GM18505 (cell line): ENCODE data around the gene QRICH2.
"Not testable (repeated sequence)": the region's sequence is repeated elsewhere in the genome, so short reads cannot be mapped to it uniquely, and the experiment has no call there.

Experiments used
- ATAC-seq: cut with Tn5 transposase; IDR thresholded peaks from one replicate; pipeline ENCODE4 v1.9.1; 2021; ENCODE audit not compliant: unreplicated experiment
- POLR2A ChIP-seq: IDR thresholded peaks from 4 replicates; pipeline ENCODE4 v1.6.1; 2011; ENCODE audit warnings: borderline replicate concordance; ENCODE audit not compliant: insufficient read depth, insufficient read length; ENCODE audit errors: extremely low read depth

Gene QRICH2

GRCh38 chr17:76307299-76307965, 644 bp downstream of the QRICH2 start:
- ATAC-seq, result no peak
- TF ChIP-seq POLR2A, result no peak

DNA sequence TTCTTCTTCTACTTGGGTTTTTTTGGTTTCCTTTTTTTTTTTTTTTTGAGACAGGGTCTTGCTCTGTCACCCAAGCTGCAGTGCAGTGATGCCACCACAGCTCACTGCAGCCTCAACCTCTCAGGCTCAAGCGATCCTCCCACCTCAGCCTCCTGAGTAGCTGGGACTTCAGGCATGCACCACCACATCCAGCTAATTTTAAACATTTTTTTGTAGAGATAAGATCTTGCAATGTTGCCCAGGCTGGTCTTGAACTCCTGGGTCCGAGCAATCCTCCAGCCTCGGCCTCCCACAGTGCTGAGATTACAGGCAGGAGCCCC, 3.0 kb downstream of the QRICH2 start:
- ATAC-seq, result not testable (repeated sequence)

DNA sequence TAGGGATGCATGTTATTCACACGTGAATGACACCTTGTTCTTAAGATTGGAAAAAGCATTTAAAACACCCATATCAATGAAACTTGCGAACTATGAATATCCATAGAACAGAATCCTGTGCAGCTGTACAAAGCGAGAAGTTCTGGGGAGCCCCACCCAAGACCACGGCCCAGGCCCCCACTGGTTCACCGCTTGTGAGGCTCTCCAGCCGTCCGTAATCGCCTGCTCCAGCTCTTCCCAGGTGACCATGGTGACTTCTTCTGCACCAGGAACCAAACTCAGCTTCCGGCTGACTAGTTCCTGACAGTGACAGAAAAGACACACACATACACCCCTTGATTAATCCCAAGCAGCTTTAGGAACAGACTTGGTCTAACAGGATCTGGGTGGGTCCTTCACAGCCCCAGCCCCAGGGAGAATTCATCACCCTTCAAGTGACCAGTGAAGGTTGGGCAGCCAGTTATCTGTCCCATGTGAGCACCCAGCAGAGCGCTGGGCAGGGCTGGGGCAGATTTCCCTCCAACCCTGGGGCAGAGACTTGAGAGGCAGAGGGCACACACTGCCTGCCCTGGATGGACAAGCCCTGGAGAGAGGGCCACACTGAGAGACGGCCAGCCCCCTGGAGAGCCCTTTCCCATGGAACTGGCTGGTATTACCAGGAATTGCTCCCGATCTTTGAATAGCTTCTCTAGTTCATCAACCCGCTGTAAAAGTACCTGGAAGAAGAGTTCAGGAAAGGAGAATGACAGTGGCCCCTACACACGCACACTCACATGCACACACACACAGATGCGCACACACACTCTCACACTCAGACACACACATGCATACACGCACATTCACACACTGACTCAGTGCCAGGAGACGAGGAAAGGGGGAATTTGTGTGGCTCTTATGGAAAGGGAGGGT, 3.6 kb downstream of the QRICH2 start:
- ATAC-seq, result no peak
- no peak for TF ChIP-seq POLR2A

DNA sequence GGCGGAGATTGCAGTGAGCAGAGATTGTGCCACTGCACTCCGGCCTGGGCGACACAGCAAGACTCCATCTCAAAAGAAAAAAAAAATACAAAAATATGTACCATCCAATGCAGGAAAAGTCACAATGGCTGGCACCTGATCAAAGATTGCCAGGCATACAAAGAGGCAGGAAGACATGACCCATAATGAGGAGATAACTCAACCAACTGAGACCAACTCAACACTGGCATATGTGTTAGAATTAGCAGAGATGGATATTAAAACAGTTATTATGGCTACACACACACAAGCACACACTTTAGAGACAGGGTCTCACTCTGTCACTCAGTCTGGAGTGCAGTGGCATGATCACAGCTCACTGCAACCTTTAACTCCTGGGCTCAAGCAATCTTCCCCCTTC, 10.6 kb downstream of the QRICH2 start:
- no peak for ATAC-seq
- no peak for TF ChIP-seq POLR2A

DNA sequence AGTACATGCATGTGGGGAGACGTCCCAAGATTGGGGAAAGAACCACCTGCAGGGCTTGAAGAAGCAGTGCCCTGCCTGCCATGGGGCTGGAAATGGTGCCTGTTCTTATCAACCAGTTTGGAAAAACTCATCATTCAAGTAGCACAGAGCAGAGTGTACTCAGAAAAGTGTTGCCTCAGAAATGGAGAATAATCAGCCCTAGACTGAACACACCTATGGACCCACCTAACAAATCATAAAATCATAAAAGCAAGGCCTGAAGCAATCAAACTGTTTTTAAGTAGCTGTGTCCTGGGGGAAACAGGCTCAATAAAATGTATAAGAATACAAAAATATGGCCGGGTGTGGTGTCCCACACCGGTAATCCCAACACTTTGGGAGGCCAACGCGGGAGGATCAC, 11.2 kb downstream of the QRICH2 start:
- no peak for ATAC-seq
- no peak for TF ChIP-seq POLR2A

DNA sequence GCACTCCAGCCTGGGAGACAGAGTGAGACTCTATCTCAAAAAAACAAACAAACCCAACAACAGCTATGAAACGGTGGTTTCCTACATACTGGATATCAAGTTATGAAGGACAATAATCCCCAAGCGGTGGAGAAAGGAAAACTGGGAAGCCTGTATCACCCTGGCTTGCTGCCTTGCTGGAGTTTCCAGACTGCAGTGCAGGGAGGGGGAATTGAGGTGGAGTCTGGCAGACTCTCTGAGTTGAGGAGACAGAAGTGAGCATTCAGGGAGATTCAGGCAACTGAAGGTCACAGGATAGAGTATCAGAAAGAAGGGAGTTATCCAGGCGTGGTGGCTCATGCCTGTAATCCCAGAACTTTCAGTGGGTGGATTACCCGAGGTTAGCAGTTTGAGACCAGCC, 11.9 kb downstream of the QRICH2 start:
- TF ChIP-seq POLR2A, result no peak
- no peak for ATAC-seq

GRCh38 chr17:76293106-76293505, 15.0 kb downstream of the QRICH2 start:
- TF ChIP-seq POLR2A, result no peak
- no peak for ATAC-seq

- no peak for TF ChIP-seq POLR2A
- ATAC-seq, result no peak
These were observed 15.5 kb downstream of the QRICH2 start for GRCh38 chr17:76292567-76292966.

DNA sequence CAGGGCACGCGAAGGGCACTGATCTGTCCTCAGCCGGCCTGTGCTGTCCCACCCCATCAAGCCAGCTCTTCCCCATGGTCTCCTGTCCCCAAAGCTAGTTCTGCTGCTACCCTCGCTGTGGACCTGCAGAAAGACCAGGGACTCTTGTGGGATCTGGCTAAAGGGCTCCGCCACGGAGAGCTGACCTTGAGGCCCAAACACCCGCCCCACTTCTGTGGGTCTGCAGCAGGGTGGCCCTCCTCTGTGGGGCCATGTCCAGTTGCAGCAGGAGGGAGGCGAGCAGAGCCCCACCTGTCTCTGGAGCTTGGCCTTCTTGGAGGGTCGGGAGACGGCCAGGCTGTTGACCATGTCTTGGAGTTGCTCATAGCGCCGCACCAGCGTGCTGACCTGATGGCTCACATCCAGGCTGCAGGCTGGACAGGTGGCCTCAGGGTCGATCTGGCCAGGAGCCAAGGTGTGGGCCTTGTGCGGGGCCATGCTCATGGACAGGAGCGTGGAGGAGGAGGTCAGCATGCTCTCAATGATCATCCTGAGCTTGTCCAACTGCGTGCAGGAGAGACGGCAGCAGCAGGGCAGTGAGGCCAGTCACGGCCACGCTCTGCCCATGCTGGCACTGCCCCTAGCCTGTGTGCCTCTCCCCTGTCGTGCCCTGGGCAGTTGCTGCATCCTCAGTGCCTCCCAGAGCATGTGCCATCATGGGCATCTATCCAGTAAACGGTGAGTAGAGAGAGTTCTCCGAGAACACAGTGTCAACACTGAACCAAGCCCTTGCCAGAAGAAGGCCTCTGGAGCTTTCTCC, 26.3 kb downstream of the QRICH2 start:
- no peak for ATAC-seq
- no peak for TF ChIP-seq POLR2A

GRCh38 chr17:76280650-76281049, 27.4 kb downstream of the QRICH2 start:
- no peak for ATAC-seq
- TF ChIP-seq POLR2A, result no peak

DNA sequence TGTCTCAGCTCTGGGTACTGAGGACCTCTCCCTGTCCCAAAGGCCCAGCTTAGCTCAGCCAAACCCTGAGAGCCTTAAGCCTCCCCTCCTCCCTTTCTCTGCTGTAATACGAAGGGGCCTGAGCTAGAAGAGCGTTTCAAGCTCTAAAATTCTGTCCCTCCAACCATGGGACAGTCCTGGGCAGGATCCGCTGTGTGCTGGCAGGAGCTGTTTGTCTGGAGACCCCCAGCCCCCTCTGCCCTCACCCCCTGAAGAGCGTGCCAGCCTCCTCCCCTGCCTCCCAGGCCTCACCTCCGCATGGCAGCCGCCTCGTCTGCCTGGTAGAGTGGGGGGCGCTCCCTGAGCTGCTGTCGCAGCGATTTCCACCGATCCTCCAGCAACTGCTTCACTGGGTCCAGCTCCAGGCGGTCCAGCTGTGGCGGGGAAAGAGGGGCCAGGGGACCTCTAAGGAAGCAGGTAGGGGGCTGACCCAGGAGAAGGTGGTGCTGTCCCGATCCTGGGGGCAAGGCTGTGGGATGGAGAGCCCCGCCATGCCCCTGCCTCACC, 28.3 kb downstream of the QRICH2 start:
- TF ChIP-seq POLR2A, result no peak
- no peak for ATAC-seq

- TF ChIP-seq POLR2A, result no peak
- ATAC-seq, result no peak
These were observed 28.9 kb downstream of the QRICH2 start for GRCh38 chr17:76278952-76279741.
